ENCODE measurements around the gene CATSPERB. TPM values are rescaled to one million over a fixed set of nuclear protein-coding genes. Genes with fewer than 3 reads are reported as not detected.

CATSPERB gene
- total and polyA plus RNA-seq, 2 donors (not counting 3 experiments of a cell fraction or from before 2014, with no cell fraction given) = not detected

GRCh38 chr14:91624757-91625156 lies 107.1 kb downstream of the CATSPERB start:
- no peaks in the 10 kb centered on the region for H3K27me3 ChIP-seq (ENCODE audit: control insufficient read depth in 2 of 2, insufficient read depth in 2 of 2, low read length in 2 of 2)
- H3K79me2 ChIP-seq (ENCODE audit: control insufficient read depth, insufficient read depth, low read length) = no peaks in the 10 kb centered on the region
- H3K9me3 ChIP-seq (replicated peaks; ENCODE audit: control insufficient read depth, insufficient read depth, low read length) = no peaks in the 10 kb centered on the region
- intact Hi-C loops (cut with micrococcal nuclease) = no loop called here
- TF ChIP-seq FOS (IDR thresholded peaks at IDR 0.05; ENCODE audit: borderline replicate concordance, insufficient read depth, low read length) = no peak
- TF ChIP-seq POLR2A (IDR thresholded peaks at IDR 0.05; ENCODE audit: low read depth, low read length) = no peak
- TF ChIP-seq CTCF (IDR thresholded peaks at IDR 0.05; ENCODE audit: extremely low read depth in 1 of 2, insufficient read depth in 1 of 2, low read depth in 1 of 2, low read length in 2 of 2) = no peak
- TF ChIP-seq EZH2 (IDR thresholded peaks at IDR 0.05; ENCODE audit: borderline replicate concordance, low read depth, low read length, severe bottlenecking) = no peak
- no peak for TF ChIP-seq JUN (IDR thresholded peaks at IDR 0.05; ENCODE audit: borderline replicate concordance, insufficient read depth, insufficient read length, low read depth)
- no peak overlapping the region for H2AFZ ChIP-seq (ENCODE audit: low read depth, low read length)
- ChIA-PET CTCF (interaction anchor here (1.1 kb wide), 1 partner anchor 9 kb away, joined by 3 read pairs; no protein-coding TSS in a partner anchor), POLR2A (no interaction called here)
- no peak overlapping the region for H3K4me3 ChIP-seq (replicated peaks in 1 of 3; ENCODE audit: insufficient read depth in 1 of 3, low read depth in 1 of 3, low read length in 3 of 3)
- H3K4me2 ChIP-seq (ENCODE audit: insufficient read depth, low read length) = no peak overlapping the region
- no peaks in the 10 kb centered on the region for H3K9me1 ChIP-seq (replicated peaks; ENCODE audit: control insufficient read depth, extremely low read depth, insufficient read depth, low read length)
- FAIRE-seq = no peak
- dilution Hi-C loops (cut with MboI; ENCODE audit: extremely low pct_ligation_motif_present, low sequenced_read_pairs) = no loop called here
- H4K20me1 ChIP-seq (replicated peaks; ENCODE audit: control insufficient read depth, extremely low read depth, insufficient read depth, low read length) = no peaks in the 10 kb centered on the region
- no peaks in the 10 kb centered on the region for H3K4me1 ChIP-seq (ENCODE audit: control insufficient read depth, extremely low read depth, insufficient read depth, low read length)
- H3K27ac ChIP-seq (ENCODE audit: insufficient read depth, low read depth, low read length) = no peak overlapping the region
- no peak for DNase-seq (ENCODE audit: low read depth, low spot score)
- no peak overlapping the region for H3K9ac ChIP-seq (replicated peaks; ENCODE audit: extremely low read depth, insufficient read depth, low read length)
- no TSS peak for BruUV-seq (replicated peaks)
- H3K36me3 ChIP-seq (ENCODE audit: control insufficient read depth in 2 of 2, extremely low read depth in 1 of 2, insufficient read depth in 2 of 2, low read length in 2 of 2) = no peaks in the 10 kb centered on the region

- FAIRE-seq = no peak
- no peak overlapping the region for H3K27ac ChIP-seq (ENCODE audit: insufficient read depth, low read depth, low read length)
- H3K79me2 ChIP-seq (ENCODE audit: control insufficient read depth, insufficient read depth, low read length) = no peaks in the 10 kb centered on the region
- POLR2A ChIA-PET = no interaction called here
- H2AFZ ChIP-seq (ENCODE audit: low read depth, low read length) = no peak overlapping the region
- no peaks in the 10 kb centered on the region for H3K4me1 ChIP-seq (ENCODE audit: control insufficient read depth, extremely low read depth, insufficient read depth, low read length)
- no peak overlapping the region for H3K4me3 ChIP-seq (replicated peaks in 1 of 3; ENCODE audit: insufficient read depth in 1 of 3, low read depth in 1 of 3, low read length in 3 of 3)
- BruUV-seq (replicated peaks) = no TSS peak
- TF ChIP-seq CTCF (IDR thresholded peaks at IDR 0.05; ENCODE audit: extremely low read depth in 1 of 2, insufficient read depth in 1 of 2, low read depth in 1 of 2, low read length in 2 of 2) = no peak
- TF ChIP-seq, protein P1, sequence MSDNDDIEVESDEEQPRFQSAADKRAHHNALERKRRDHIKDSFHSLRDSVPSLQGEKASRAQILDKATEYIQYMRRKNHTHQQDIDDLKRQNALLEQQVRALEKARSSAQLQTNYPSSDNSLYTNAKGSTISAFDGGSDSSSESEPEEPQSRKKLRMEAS (IDR thresholded peaks at IDR 0.05; ENCODE audit: insufficient read depth, insufficient read length) = no peak
- TF ChIP-seq JUN (IDR thresholded peaks at IDR 0.05; ENCODE audit: borderline replicate concordance, insufficient read depth, insufficient read length, low read depth) = no peak
- no peak for TF ChIP-seq GATA2 (IDR thresholded peaks at IDR 0.05; ENCODE audit: insufficient read depth, insufficient read length, low read depth, low read length)
- no peak for TF ChIP-seq EZH2 (IDR thresholded peaks at IDR 0.05; ENCODE audit: borderline replicate concordance, low read depth, low read length, severe bottlenecking)
- no peak for TF ChIP-seq FOS (IDR thresholded peaks at IDR 0.05; ENCODE audit: borderline replicate concordance, insufficient read depth, low read length)
- no peak for TF ChIP-seq POLR2AphosphoS5 (IDR thresholded peaks at IDR 0.05; ENCODE audit: insufficient read depth, low read depth, low read length)
- intact Hi-C loops (cut with micrococcal nuclease) = no loop called here
- no peaks in the 10 kb centered on the region for H3K9me1 ChIP-seq (replicated peaks; ENCODE audit: control insufficient read depth, extremely low read depth, insufficient read depth, low read length)
- H3K36me3 ChIP-seq (ENCODE audit: control insufficient read depth in 2 of 2, extremely low read depth in 1 of 2, insufficient read depth in 2 of 2, low read length in 2 of 2) = no peaks in the 10 kb centered on the region
- H3K27me3 ChIP-seq (ENCODE audit: control insufficient read depth in 2 of 2, insufficient read depth in 2 of 2, low read length in 2 of 2) = no peaks in the 10 kb centered on the region
- dilution Hi-C loops (cut with MboI; ENCODE audit: extremely low pct_ligation_motif_present, low sequenced_read_pairs) = no loop called here
- H4K20me1 ChIP-seq (replicated peaks; ENCODE audit: control insufficient read depth, extremely low read depth, insufficient read depth, low read length) = no peaks in the 10 kb centered on the region
- no peaks in the 10 kb centered on the region for H3K9me3 ChIP-seq (replicated peaks; ENCODE audit: control insufficient read depth, insufficient read depth, low read length)
- H3K9ac ChIP-seq (replicated peaks; ENCODE audit: extremely low read depth, insufficient read depth, low read length) = no peak overlapping the region
- CTCF ChIA-PET = interaction anchor here (0.8 kb wide), 1 partner anchor 297 kb away, joined by 3 read pairs; no protein-coding TSS in a partner anchor
- DNase-seq (ENCODE audit: low read depth, low spot score) = no peak
- no peak overlapping the region for H3K4me2 ChIP-seq (ENCODE audit: insufficient read depth, low read length)
Measured at GRCh38 chr14:91614187-91614586, 117.7 kb downstream of the CATSPERB start.

Data from endothelial cell of umbilical vein (primary cell).